OCI-LY3 (cell line): ENCODE results near the gene WDR26.

Experiments
- H2AFZ ChIP-seq: fragments of 200-600, 300-600 bp; shearing (Covaris generic); 2 replicates; pipeline ENCODE4 v1.6.0; 2014; ENCODE audit warnings: antibody characterized with exemption, low read depth, low read length
- H3K27ac ChIP-seq: fragments of 200-600, 300-600 bp; sonication (generic); 2 replicates; pipeline ENCODE4 v1.5.1; 2014; ENCODE audit warnings: mild to moderate bottlenecking, low read length, moderate library complexity, mixed read lengths
- H3K27me3 ChIP-seq: fragments of 200-600, 300-600 bp; sonication (generic); 2 replicates; pipeline ENCODE4 v1.6.1; 2014; ENCODE audit warnings: low read depth, low read length, mixed read lengths
- H3K36me3 ChIP-seq: fragments of 200-600, 300-600 bp; sonication (generic); replicated peaks from 2 replicates; pipeline ENCODE3; 2014; ENCODE audit warnings: low read depth, low read length, mixed read lengths
- H3K4me1 ChIP-seq: fragments of 300-600, 200-600 bp; sonication (generic); 2 replicates; pipeline ENCODE4 v1.6.1; 2014; ENCODE audit warnings: low read length, mixed read lengths
- H3K4me2 ChIP-seq: fragments of 200-600, 300-600 bp; sonication (generic); 2 replicates; pipeline ENCODE4 v1.6.1; 2014; ENCODE audit warnings: low read length, mixed read lengths
- H3K4me3 ChIP-seq: fragments of 300-600, 200-600 bp; sonication (generic); 2 replicates; pipeline ENCODE4 v1.5.1; 2014; ENCODE audit warnings: antibody characterized with exemption, mild to moderate bottlenecking, low read length, moderate library complexity
- H3K79me2 ChIP-seq: fragments of 300-600, 200-600 bp; shearing (Covaris generic); 2 replicates; pipeline ENCODE4 v1.6.1; 2014; ENCODE audit warnings: mild to moderate bottlenecking, low read length, mixed read lengths
- H3K9ac ChIP-seq: fragments of 300-600, 200-600 bp; shearing (Covaris generic); 2 replicates; pipeline ENCODE4 v1.6.0; 2014; ENCODE audit warnings: mild to moderate bottlenecking, low read length, moderate library complexity
- H3K9me3 ChIP-seq: fragments of 200-600, 300-600 bp; shearing (Covaris generic); 2 replicates; pipeline ENCODE4 v1.6.1; 2014; ENCODE audit warnings: low read length, mixed read lengths; ENCODE audit not compliant: insufficient read depth
- H4K20me1 ChIP-seq: fragments of 200-600, 300-600 bp; sonication (generic); 2 replicates; pipeline ENCODE4 v1.6.1; 2016; ENCODE audit warnings: low read length, mixed read lengths; ENCODE audit not compliant: insufficient read depth
- CTCF ChIP-seq: fragments of 200-600, 300-600 bp; sonication (generic); IDR thresholded peaks from 2 replicates; pipeline ENCODE4 v1.5.1; 2014; ENCODE audit warnings: antibody characterized with exemption, low read length, low read depth
- EZH2phosphoT487 ChIP-seq: fragments of 200-600 bp; shearing (Covaris generic); IDR thresholded peaks from 2 replicates; pipeline ENCODE4 v1.6.1; 2018; ENCODE audit warnings: antibody characterized with exemption, mixed run types, low read depth

Gene WDR26

GRCh38 chr1:224472806-224473205, 38.2 kb upstream of the WDR26 start:
- Histone ChIP-seq H2AFZ (no peak overlapping the region), H4K20me1 (no peaks in the 10 kb centered on the region), H3K79me2 (no peaks in the 10 kb centered on the region), H3K9ac (no peak overlapping the region), H3K27ac (no peak overlapping the region), H3K27me3 (no peaks in the 10 kb centered on the region), H3K36me3 (no peaks in the 10 kb centered on the region), H3K9me3 (no peaks in the 10 kb centered on the region), H3K4me2 (no peak overlapping the region), H3K4me3 (no peak overlapping the region), H3K4me1 (no peaks in the 10 kb centered on the region)
- TF ChIP-seq EZH2phosphoT487 (no peak), CTCF (no peak)

GRCh38 chr1:224466154-224466553, 31.6 kb upstream of the WDR26 start:
- Histone ChIP-seq H3K9me3 (no peaks in the 10 kb centered on the region), H2AFZ (no peak overlapping the region), H3K4me1 (no peaks in the 10 kb centered on the region), H3K36me3 (no peaks in the 10 kb centered on the region), H4K20me1 (no peaks in the 10 kb centered on the region), H3K4me3 (no peak overlapping the region), H3K79me2 (no peaks in the 10 kb centered on the region), H3K4me2 (no peak overlapping the region), H3K27me3 (no peaks in the 10 kb centered on the region), H3K27ac (no peak overlapping the region), H3K9ac (no peak overlapping the region)
- TF ChIP-seq CTCF (no peak), EZH2phosphoT487 (no peak)

- no peak overlapping the region for H3K4me3 ChIP-seq
- H3K27ac ChIP-seq = no peak overlapping the region
- H3K79me2 ChIP-seq = no peaks in the 10 kb centered on the region
Observed at GRCh38 chr1:224459966-224460365, 25.4 kb upstream of the WDR26 start.

GRCh38 chr1:224458996-224459395, 24.4 kb upstream of the WDR26 start:
- Histone ChIP-seq H3K4me3 (no peak overlapping the region), H3K4me2 (no peak overlapping the region), H3K9me3 (no peaks in the 10 kb centered on the region), H2AFZ (no peak overlapping the region), H3K9ac (no peak overlapping the region), H3K36me3 (peaks cover 7% of the 10 kb centered on the region), H3K4me1 (peaks cover 5% of the 10 kb centered on the region; the same call in 1 of the 2 replicates), H3K27me3 (no peaks in the 10 kb centered on the region), H3K27ac (no peak overlapping the region), H4K20me1 (no peaks in the 10 kb centered on the region), H3K79me2 (no peaks in the 10 kb centered on the region)
- no peak for TF ChIP-seq EZH2phosphoT487
- TF ChIP-seq CTCF = no peak

More at GRCh38 chr1:224459966-224460365, 25.4 kb upstream of the WDR26 start:
- Histone ChIP-seq H4K20me1 (no peaks in the 10 kb centered on the region), H3K9me3 (no peaks in the 10 kb centered on the region), H3K27me3 (no peaks in the 10 kb centered on the region), H3K9ac (no peak overlapping the region), H3K4me2 (no peak overlapping the region), H3K4me1 (peaks cover 5% of the 10 kb centered on the region; the same call in 1 of the 2 replicates), H3K36me3 (peaks cover 7% of the 10 kb centered on the region), H2AFZ (no peak overlapping the region)
- TF ChIP-seq CTCF = no peak
- TF ChIP-seq EZH2phosphoT487 = no peak
